SH-SY5Y (cell line): Measurements from ENCODE around the gene ADPRHL1.

Experiments used
- GATA2 ChIP-seq: IDR thresholded peaks from 2 replicates; pipeline ENCODE4 v1.6.1; 2011; ENCODE audit warnings: mild to moderate bottlenecking, low read depth, low read length
- GATA3 ChIP-seq: IDR thresholded peaks from 2 replicates; pipeline ENCODE4 v1.6.1; 2011; ENCODE audit warnings: low read depth, mild to moderate bottlenecking, low read length, moderate library complexity

DNA sequence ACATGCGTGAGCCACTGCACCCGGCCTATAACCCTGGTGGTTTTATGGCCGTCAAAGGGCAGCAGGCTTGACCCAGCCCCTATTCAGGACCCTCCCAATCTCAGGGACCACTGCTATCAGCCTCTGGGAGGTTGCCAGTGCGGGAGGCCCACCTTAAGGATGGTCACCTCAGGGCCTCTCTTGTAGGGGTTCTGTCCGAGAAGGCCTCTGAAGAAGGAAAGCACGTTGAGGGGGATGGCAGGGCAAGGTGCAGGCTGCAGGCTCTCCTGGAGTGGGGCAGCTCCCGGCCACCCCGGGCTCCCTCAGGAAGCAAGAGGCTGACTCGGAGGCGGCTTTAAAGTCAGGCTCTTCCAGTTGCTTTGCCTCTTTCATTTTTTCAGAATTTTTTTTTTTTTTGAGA is 83.4 kb downstream of the ADPRHL1 start:
- TF ChIP-seq GATA2 (no peak), GATA3 (no peak)
